HEK293 (cell line): Measurements from ENCODE around the gene POGLUT2.

Source experiments
- PBX3 ChIP-seq: sonication (generic); formaldehyde crosslinking; IDR thresholded peaks from 2 replicates; pipeline ENCODE4 v1.8.1; 2022; ENCODE audit warnings: mild to moderate bottlenecking, moderate library complexity, missing genetic modification reagents
- SP2 ChIP-seq: fragments of 450-650 bp; formaldehyde crosslinking; IDR thresholded peaks from 2 replicates; pipeline ENCODE4 v1.5.1; 2016; ENCODE audit warnings: missing biosample characterization, missing genetic modification characterization
- YY1 ChIP-seq: fragments of 450-650 bp; formaldehyde crosslinking; IDR thresholded peaks from 2 replicates; pipeline ENCODE4 v1.5.1; 2018; ENCODE audit warnings: missing biosample characterization, missing genetic modification characterization
- ZBTB1 ChIP-seq: fragments of 450-650 bp; formaldehyde crosslinking; IDR thresholded peaks from 2 replicates; pipeline ENCODE4 v1.5.1; 2016; ENCODE audit warnings: missing biosample characterization, missing genetic modification characterization
- ZNF138 ChIP-seq: fragments of 450-650 bp; formaldehyde crosslinking; IDR thresholded peaks from 2 replicates; pipeline ENCODE4 v1.5.1; 2016; ENCODE audit warnings: missing biosample characterization, missing genetic modification characterization, borderline replicate concordance
- ZNF184 ChIP-seq: fragments of 450-650 bp; IDR thresholded peaks from 2 replicates; pipeline ENCODE4 v1.5.1; 2018; ENCODE audit warnings: missing biosample characterization, mild to moderate bottlenecking, missing genetic modification characterization
- ZNF280D ChIP-seq: fragments of 450-650 bp; formaldehyde crosslinking; IDR thresholded peaks from 2 replicates; pipeline ENCODE4 v1.5.1; 2016; ENCODE audit warnings: missing biosample characterization, missing genetic modification characterization
- ZSCAN16 ChIP-seq: fragments of 450-650 bp; formaldehyde crosslinking; IDR thresholded peaks from 2 replicates; pipeline ENCODE4 v1.5.1; 2016; ENCODE audit warnings: missing biosample characterization, missing genetic modification characterization
- TF ChIP-seq, protein P1 (sequence below): fragments of 450-650 bp; formaldehyde crosslinking; IDR thresholded peaks from 2 replicates; pipeline ENCODE4 v1.5.1; 2016; ENCODE audit warnings: missing biosample characterization, missing genetic modification characterization
- TF ChIP-seq, protein P2 (sequence below): fragments of 450-650 bp; formaldehyde crosslinking; IDR thresholded peaks from 2 replicates; pipeline ENCODE4 v1.5.1; 2016; ENCODE audit warnings: missing biosample characterization, missing genetic modification characterization
- TF ChIP-seq, protein P3 (sequence below): fragments of 450-650 bp; formaldehyde crosslinking; IDR thresholded peaks from 2 replicates; pipeline ENCODE4 v1.5.1; 2017; ENCODE audit warnings: missing biosample characterization, missing genetic modification characterization

DNA sequence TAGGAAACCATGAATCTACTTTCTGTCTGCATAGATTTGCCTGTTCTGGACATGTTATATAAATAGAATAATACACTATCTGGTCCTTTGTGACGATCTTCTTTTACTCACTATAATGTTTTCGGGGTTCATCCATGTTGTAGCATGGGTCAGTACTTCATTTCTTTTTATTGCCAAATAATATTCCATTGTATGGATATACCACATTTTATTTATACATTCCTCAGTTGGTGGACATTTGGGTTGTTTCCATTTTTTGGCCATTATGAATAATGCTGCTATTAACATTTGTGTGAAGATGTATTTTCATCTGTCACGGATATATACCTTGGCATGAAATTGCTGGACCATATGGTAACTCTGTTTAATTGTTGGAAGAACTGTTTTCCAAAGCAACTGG, 6.9 kb upstream of the POGLUT2 start:
- TF ChIP-seq ZNF184 (tag by site-specific recombination) (no peak), PBX3 (CRISPR knock-in tag) (no peak), SP2 (tag by site-specific recombination) (no peak), ZNF138 (tag by site-specific recombination) (no peak), ZSCAN16 (no peak), YY1 (tag by site-specific recombination) (no peak), ZBTB1 (tag by site-specific recombination) (no peak), ZNF280D (tag by site-specific recombination) (no peak)
- TF ChIP-seq, protein P1, sequence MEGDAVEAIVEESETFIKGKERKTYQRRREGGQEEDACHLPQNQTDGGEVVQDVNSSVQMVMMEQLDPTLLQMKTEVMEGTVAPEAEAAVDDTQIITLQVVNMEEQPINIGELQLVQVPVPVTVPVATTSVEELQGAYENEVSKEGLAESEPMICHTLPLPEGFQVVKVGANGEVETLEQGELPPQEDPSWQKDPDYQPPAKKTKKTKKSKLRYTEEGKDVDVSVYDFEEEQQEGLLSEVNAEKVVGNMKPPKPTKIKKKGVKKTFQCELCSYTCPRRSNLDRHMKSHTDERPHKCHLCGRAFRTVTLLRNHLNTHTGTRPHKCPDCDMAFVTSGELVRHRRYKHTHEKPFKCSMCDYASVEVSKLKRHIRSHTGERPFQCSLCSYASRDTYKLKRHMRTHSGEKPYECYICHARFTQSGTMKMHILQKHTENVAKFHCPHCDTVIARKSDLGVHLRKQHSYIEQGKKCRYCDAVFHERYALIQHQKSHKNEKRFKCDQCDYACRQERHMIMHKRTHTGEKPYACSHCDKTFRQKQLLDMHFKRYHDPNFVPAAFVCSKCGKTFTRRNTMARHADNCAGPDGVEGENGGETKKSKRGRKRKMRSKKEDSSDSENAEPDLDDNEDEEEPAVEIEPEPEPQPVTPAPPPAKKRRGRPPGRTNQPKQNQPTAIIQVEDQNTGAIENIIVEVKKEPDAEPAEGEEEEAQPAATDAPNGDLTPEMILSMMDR (tag by site-specific recombination) = no peak
- TF ChIP-seq, protein P2, sequence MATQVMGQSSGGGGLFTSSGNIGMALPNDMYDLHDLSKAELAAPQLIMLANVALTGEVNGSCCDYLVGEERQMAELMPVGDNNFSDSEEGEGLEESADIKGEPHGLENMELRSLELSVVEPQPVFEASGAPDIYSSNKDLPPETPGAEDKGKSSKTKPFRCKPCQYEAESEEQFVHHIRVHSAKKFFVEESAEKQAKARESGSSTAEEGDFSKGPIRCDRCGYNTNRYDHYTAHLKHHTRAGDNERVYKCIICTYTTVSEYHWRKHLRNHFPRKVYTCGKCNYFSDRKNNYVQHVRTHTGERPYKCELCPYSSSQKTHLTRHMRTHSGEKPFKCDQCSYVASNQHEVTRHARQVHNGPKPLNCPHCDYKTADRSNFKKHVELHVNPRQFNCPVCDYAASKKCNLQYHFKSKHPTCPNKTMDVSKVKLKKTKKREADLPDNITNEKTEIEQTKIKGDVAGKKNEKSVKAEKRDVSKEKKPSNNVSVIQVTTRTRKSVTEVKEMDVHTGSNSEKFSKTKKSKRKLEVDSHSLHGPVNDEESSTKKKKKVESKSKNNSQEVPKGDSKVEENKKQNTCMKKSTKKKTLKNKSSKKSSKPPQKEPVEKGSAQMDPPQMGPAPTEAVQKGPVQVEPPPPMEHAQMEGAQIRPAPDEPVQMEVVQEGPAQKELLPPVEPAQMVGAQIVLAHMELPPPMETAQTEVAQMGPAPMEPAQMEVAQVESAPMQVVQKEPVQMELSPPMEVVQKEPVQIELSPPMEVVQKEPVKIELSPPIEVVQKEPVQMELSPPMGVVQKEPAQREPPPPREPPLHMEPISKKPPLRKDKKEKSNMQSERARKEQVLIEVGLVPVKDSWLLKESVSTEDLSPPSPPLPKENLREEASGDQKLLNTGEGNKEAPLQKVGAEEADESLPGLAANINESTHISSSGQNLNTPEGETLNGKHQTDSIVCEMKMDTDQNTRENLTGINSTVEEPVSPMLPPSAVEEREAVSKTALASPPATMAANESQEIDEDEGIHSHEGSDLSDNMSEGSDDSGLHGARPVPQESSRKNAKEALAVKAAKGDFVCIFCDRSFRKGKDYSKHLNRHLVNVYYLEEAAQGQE (tag by site-specific recombination) = no peak
- TF ChIP-seq, protein P3, sequence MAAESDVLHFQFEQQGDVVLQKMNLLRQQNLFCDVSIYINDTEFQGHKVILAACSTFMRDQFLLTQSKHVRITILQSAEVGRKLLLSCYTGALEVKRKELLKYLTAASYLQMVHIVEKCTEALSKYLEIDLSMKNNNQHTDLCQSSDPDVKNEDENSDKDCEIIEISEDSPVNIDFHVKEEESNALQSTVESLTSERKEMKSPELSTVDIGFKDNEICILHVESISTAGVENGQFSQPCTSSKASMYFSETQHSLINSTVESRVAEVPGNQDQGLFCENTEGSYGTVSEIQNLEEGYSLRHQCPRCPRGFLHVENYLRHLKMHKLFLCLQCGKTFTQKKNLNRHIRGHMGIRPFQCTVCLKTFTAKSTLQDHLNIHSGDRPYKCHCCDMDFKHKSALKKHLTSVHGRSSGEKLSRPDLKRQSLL = no peak
